PC-3 (cell line): ENCODE data around the gene KIF1B.

Source experiments
- CTCF ChIP-seq: fragments of 300-600 bp; sonication (generic); conservative IDR thresholded peaks from 2 replicates; pipeline ENCODE4 v1.5.1; 2017; ENCODE audit warnings: antibody characterized with exemption, low read depth, mild to moderate bottlenecking, low read length
- EZH2 ChIP-seq: fragments of 300-600 bp; sonication (generic); IDR thresholded peaks from one replicate; pipeline ENCODE4 v1.6.1; 2017; ENCODE audit warnings: antibody characterized with exemption, mild to moderate bottlenecking, low read length; ENCODE audit not compliant: unreplicated experiment

DNA sequence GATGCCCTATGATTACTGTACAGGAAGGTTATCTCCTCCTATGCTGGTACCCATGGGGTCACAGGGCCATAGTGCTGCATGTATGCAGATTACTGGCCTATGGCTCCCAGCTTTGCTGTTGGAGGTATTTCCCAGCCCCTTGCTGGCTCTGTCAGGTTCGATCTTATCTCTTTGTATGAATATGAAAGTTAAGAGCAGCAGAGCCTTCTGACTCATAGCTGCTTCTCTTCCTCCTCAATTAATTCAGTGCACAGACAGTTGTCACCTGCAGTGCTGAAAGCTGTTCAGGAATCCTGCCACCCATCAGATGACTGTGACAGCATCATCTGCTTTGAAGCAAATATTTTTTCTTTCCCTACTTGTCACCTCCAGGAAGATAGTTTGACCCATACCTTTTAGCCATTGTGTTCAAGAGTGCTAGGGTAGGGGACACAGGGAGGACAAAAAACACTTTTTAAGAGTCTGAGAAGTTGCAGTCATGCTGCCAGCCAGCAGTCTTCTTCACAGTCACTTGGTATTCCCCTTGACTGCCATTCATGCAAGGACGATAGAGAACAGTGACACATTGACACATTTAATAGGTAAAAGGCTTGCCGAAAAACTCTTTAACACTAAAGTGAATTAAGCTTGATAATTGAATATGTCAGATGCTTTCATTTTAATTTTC lies 73.1 kb downstream of the KIF1B start:
- no peak for TF ChIP-seq CTCF
- TF ChIP-seq EZH2 = no peak
